HG03520 (cell line): ENCODE results near the gene RIPOR2.
A peak's percentile ranks its signal among the peaks of the same experiment; 100 is the strongest.

Experiments used
- ATAC-seq: cut with Tn5 transposase; IDR thresholded peaks from one replicate; pipeline ENCODE4 v1.9.1; 2021; ENCODE audit warnings: mild to moderate bottlenecking, moderate library complexity; ENCODE audit not compliant: unreplicated experiment

Gene RIPOR2

GRCh38 chr6:24935366-24936152 is at the start of gene RIPOR2:
RIPOR2 (minus strand) TSS chr6:24935960; CDS start chr6:24935898, 62 bp downstream.
- ATAC-seq, result no peak

GRCh38 chr6:24985323-24985722 is 49.6 kb upstream of the RIPOR2 start:
- no peak for ATAC-seq

- no peak for ATAC-seq
Measured at GRCh38 chr6:24982231-24982630, 46.5 kb upstream of the RIPOR2 start.

- ATAC-seq, result no peak
Measured at GRCh38 chr6:24981386-24981760, 45.6 kb upstream of the RIPOR2 start.

- no peak for ATAC-seq
Measured at GRCh38 chr6:24980507-24981385, 45.0 kb upstream of the RIPOR2 start.

- ATAC-seq, result no peak
Measured at GRCh38 chr6:24979176-24979575, 43.4 kb upstream of the RIPOR2 start.

GRCh38 chr6:24974182-24975171 is 38.7 kb upstream of the RIPOR2 start:
- peak; percentile 95 for ATAC-seq

GRCh38 chr6:24972311-24972958 is 36.7 kb upstream of the RIPOR2 start:
- ATAC-seq, result no peak

GRCh38 chr6:24971067-24971466 is 35.3 kb upstream of the RIPOR2 start:
- no peak for ATAC-seq

- ATAC-seq, result no peak
Measured at GRCh38 chr6:24969343-24969860, 33.6 kb upstream of the RIPOR2 start.

- ATAC-seq, result no peak
Measured at GRCh38 chr6:24968783-24969182, 33.0 kb upstream of the RIPOR2 start.

GRCh38 chr6:24967211-24967610 is 31.5 kb upstream of the RIPOR2 start:
- no peak for ATAC-seq

GRCh38 chr6:24966381-24966780 is 30.6 kb upstream of the RIPOR2 start:
- no peak for ATAC-seq

GRCh38 chr6:24963887-24964570 is 28.3 kb upstream of the RIPOR2 start:
- no peak for ATAC-seq

GRCh38 chr6:24963339-24963738 is 27.6 kb upstream of the RIPOR2 start:
- no peak for ATAC-seq

- ATAC-seq, result no peak
Measured at GRCh38 chr6:24961852-24962251, 26.1 kb upstream of the RIPOR2 start.

- no peak for ATAC-seq
Measured at GRCh38 chr6:24960991-24961475, 25.3 kb upstream of the RIPOR2 start.

- ATAC-seq, result no peak
Measured at GRCh38 chr6:24959319-24959718, 23.6 kb upstream of the RIPOR2 start.

GRCh38 chr6:24957199-24957598 is 21.4 kb upstream of the RIPOR2 start:
- no peak for ATAC-seq
